Measurements from ENCODE around the gene TNKS2. TPM values are rescaled to one million over a fixed set of nuclear protein-coding genes. Genes with fewer than 3 reads are reported as not detected.

TNKS2 gene
- total RNA-seq, 1 experiment from 2014 or later, result 46.2 TPM

GRCh38 chr10:91901784-91902677 lies 103.8 kb downstream of the TNKS2 start:
- ATAC-seq, result peak; percentile 97
- CTCF ChIA-PET, result no interaction called here
- POLR2A ChIA-PET, result interaction anchor here (0.6 to 1.3 kb wide), 4 partner anchors 22 to 166 kb away, joined by 3 to 5 read pairs (median 4); partner anchors contain the start of gene BTAF1
- Histone ChIP-seq H3K4me1 (ENCODE audit: control insufficient read depth, insufficient read depth, low read length) (peaks cover 15% of the 10 kb centered on the region), H3K27me3 (ENCODE audit: control insufficient read depth, insufficient read depth, low read length) (no peaks in the 10 kb centered on the region), H3K9me3 (ENCODE audit: control insufficient read depth, insufficient read depth, low read depth, low read length) (no peaks in the 10 kb centered on the region), H3K36me3 (ENCODE audit: control insufficient read depth, insufficient read depth, low read length) (no peaks in the 10 kb centered on the region), H3K27ac (ENCODE audit: low read length) (peak overlapping the region; percentile 57), H3K4me3 (ENCODE audit: low read depth in 2 of 2, low read length in 2 of 2) (no peak overlapping the region; a peak in 1 of 4 replicates)
- intact Hi-C loops (cut with micrococcal nuclease; ENCODE audit: unreplicated experiment) (loop anchor here (10.0 kb wide), 1 partner anchor 267 kb away; the partner anchor contains the start of gene PPP1R3C), in situ Hi-C loops (cut with HindIII; ENCODE audit: low pct_unique_long_range_greater_than_20kb, low sequenced_read_pairs) (no loop called here)
- BruUV-seq (replicated peaks), result no TSS peak
- TF ChIP-seq SIN3A (IDR thresholded peaks at IDR 0.05; ENCODE audit: borderline replicate concordance, insufficient read depth, low read depth, low read length) (no peak), TCF7L2 (IDR thresholded peaks at IDR 0.05; ENCODE audit: low read depth, low read length) (0 out of 2 replicates have a peak, but pooled peaks have one; percentile 20), CTCF (IDR thresholded peaks at IDR 0.05) (no peak), POLR2AphosphoS5 (IDR thresholded peaks at IDR 0.05; ENCODE audit: low read depth, low read length) (peak; percentile 64; the same call in 1 of the 2 replicates)
- TF ChIP-seq, protein P1, sequence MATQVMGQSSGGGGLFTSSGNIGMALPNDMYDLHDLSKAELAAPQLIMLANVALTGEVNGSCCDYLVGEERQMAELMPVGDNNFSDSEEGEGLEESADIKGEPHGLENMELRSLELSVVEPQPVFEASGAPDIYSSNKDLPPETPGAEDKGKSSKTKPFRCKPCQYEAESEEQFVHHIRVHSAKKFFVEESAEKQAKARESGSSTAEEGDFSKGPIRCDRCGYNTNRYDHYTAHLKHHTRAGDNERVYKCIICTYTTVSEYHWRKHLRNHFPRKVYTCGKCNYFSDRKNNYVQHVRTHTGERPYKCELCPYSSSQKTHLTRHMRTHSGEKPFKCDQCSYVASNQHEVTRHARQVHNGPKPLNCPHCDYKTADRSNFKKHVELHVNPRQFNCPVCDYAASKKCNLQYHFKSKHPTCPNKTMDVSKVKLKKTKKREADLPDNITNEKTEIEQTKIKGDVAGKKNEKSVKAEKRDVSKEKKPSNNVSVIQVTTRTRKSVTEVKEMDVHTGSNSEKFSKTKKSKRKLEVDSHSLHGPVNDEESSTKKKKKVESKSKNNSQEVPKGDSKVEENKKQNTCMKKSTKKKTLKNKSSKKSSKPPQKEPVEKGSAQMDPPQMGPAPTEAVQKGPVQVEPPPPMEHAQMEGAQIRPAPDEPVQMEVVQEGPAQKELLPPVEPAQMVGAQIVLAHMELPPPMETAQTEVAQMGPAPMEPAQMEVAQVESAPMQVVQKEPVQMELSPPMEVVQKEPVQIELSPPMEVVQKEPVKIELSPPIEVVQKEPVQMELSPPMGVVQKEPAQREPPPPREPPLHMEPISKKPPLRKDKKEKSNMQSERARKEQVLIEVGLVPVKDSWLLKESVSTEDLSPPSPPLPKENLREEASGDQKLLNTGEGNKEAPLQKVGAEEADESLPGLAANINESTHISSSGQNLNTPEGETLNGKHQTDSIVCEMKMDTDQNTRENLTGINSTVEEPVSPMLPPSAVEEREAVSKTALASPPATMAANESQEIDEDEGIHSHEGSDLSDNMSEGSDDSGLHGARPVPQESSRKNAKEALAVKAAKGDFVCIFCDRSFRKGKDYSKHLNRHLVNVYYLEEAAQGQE (IDR thresholded peaks at IDR 0.05; ENCODE audit: insufficient read depth in 1 of 2, low read depth in 2 of 2, low read length in 1 of 2), result no peak
- DNase-seq (ENCODE audit: low read depth, low spot score), result peak; percentile 93

GRCh38 chr10:91907033-91907594 lies 108.9 kb downstream of the TNKS2 start:
- intact Hi-C loops (cut with micrococcal nuclease; ENCODE audit: unreplicated experiment), result loop anchor here (10.0 kb wide), 1 partner anchor 272 kb away; the partner anchor contains the start of gene PPP1R3C
- H3K27me3 ChIP-seq (ENCODE audit: control insufficient read depth, insufficient read depth, low read length), result no peaks in the 10 kb centered on the region
- H3K4me1 ChIP-seq (ENCODE audit: control insufficient read depth, insufficient read depth, low read length), result peaks cover 16% of the 10 kb centered on the region
- no peak overlapping the region for H3K27ac ChIP-seq (ENCODE audit: low read length)
- no peak for ATAC-seq
- BruUV-seq (replicated peaks), result no TSS peak
- DNase-seq (ENCODE audit: low read depth, low spot score), result no peak
- H3K36me3 ChIP-seq (ENCODE audit: control insufficient read depth, insufficient read depth, low read length), result no peaks in the 10 kb centered on the region
- H3K4me3 ChIP-seq (ENCODE audit: low read depth in 2 of 2, low read length in 2 of 2), result peak overlapping the region in 1 of 2 experiments; percentile 89; a peak in 2 of 4 replicates
- ChIA-PET POLR2A (interaction anchor here (0.7 kb wide), 1 partner anchor 1048 kb away, joined by 10 read pairs; no protein-coding TSS in a partner anchor), CTCF (no interaction called here)
- no peak for TF ChIP-seq SIN3A (IDR thresholded peaks at IDR 0.05; ENCODE audit: borderline replicate concordance, insufficient read depth, low read depth, low read length)
- TF ChIP-seq TCF7L2 (IDR thresholded peaks at IDR 0.05; ENCODE audit: low read depth, low read length), result no peak
- no peak for TF ChIP-seq POLR2AphosphoS5 (IDR thresholded peaks at IDR 0.05; ENCODE audit: low read depth, low read length)
- TF ChIP-seq, protein P1 (IDR thresholded peaks at IDR 0.05; ENCODE audit: insufficient read depth in 1 of 2, low read depth in 2 of 2, low read length in 1 of 2), result no peak
- TF ChIP-seq CTCF (IDR thresholded peaks at IDR 0.05), result no peak
- in situ Hi-C loops (cut with HindIII; ENCODE audit: low pct_unique_long_range_greater_than_20kb, low sequenced_read_pairs), result no loop called here
- H3K9me3 ChIP-seq (ENCODE audit: control insufficient read depth, insufficient read depth, low read depth, low read length), result no peaks in the 10 kb centered on the region

Measured in Panc1 (cell line).